ENCODE measurements around the gene BRINP3. TPM values are rescaled to one million over a fixed set of nuclear protein-coding genes. Genes with fewer than 3 reads are reported as not detected.

BRINP3 gene
- total RNA-seq, 4 donors from 2014 or later: 0.19 TPM; not detected in 3

DNA sequence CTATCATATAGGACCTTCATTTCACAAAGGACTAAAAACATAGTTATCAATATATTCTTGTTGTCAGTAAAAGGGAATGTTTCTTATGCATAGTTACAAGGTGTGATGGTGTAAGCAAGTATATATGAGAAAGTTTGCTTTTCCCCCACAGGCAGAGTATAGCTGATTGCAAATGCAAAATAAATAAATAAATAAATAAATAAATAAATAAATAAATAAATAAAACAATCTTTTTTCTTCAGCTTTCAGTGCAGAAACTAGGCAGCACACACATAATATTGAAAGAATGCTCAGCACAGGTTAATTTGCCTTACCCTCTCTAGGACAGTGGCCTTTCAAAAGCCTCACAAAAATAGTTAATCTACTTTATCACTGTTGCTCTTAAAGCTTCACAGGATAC is 138.8 kb downstream of the BRINP3 start:
- TF ChIP-seq, protein P1, sequence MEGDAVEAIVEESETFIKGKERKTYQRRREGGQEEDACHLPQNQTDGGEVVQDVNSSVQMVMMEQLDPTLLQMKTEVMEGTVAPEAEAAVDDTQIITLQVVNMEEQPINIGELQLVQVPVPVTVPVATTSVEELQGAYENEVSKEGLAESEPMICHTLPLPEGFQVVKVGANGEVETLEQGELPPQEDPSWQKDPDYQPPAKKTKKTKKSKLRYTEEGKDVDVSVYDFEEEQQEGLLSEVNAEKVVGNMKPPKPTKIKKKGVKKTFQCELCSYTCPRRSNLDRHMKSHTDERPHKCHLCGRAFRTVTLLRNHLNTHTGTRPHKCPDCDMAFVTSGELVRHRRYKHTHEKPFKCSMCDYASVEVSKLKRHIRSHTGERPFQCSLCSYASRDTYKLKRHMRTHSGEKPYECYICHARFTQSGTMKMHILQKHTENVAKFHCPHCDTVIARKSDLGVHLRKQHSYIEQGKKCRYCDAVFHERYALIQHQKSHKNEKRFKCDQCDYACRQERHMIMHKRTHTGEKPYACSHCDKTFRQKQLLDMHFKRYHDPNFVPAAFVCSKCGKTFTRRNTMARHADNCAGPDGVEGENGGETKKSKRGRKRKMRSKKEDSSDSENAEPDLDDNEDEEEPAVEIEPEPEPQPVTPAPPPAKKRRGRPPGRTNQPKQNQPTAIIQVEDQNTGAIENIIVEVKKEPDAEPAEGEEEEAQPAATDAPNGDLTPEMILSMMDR (IDR thresholded peaks at IDR 0.05): no peak
- DNase-seq (ENCODE audit: low spot score) (no peak), ATAC-seq (ENCODE audit: low FRiP score) (no peak)

DNA sequence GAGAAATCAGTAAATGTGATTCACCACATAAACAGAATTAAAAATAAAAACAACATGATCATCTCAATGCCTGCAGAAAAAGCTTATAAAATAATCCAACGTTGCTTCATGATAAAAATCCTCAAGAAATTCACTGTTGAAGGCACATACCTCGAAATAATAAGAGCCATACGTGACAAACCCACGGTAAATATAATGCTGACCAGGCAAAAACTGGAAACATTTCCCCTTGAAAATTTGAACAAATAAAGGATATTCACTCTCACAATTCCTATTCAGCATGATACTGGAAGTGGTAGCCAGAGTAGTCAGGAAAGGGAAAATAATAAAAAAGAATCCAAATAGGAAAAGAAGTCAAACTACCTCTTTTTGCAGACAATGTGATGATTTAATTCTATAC is 148.8 kb downstream of the BRINP3 start:
- ATAC-seq (ENCODE audit: low FRiP score) (no peak), DNase-seq (ENCODE audit: low spot score) (no peak)
- TF ChIP-seq, protein P1 (IDR thresholded peaks at IDR 0.05): no peak

DNA sequence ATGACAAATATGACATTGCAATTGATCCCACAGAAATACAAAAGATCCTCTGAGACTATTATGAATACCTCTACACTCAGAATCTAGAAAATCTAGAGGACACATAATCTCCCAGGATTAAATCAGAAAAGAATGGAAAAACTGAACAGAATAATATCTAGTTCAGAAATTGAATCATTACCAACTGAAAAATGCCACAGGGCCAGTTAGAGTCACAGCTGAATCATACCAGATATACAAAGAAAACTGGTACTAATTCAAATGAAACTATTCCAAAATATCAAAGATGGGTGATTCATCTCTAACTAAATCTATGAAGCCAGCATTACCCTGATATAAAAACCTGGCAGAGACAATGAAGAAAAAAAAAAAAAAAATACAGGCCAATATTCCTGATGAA is 149.3 kb downstream of the BRINP3 start:
- ATAC-seq (ENCODE audit: low FRiP score) (no peak), DNase-seq (ENCODE audit: low spot score) (no peak)
- TF ChIP-seq, protein P1 (IDR thresholded peaks at IDR 0.05): no peak

DNA sequence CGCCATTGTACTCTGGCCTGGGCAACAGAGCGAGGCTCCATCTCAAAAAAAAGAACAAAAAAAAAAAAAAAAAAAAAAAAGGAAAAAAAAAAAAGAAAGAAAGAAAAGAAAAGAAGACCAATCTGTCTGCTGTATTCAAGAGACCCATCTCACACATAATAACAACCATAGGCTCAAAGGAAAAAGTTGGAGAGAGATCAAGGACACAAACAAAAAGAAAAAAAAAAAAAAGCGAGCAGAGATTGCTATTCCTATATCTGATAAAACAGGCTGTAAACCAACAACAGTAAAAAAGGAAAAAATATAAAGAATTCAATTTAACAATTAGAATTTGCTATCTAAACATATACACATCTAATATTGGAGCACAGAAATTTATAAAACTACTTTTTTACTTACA is 150.4 kb downstream of the BRINP3 start:
- DNase-seq (ENCODE audit: low spot score): no peak
- TF ChIP-seq, protein P1 (IDR thresholded peaks at IDR 0.05): no peak
- ATAC-seq (ENCODE audit: low FRiP score): no peak

DNA sequence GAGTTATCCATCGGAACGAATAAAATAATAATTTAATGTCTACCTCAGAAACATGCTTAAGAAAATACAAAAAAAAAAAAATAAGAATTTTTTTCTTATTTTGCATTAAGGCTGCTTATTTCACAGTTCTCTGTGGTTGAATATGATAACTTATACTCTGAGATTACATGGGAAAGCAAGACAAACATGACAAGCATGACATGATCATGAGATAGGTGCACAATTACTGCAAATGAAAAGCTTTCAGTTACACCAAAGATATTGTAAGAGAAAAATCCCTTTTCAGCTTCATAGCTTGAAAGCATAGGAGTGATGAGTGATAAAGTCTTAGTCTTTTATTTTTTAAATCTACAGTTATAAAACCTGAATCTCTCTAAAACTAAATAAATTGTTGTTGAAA is 154.1 kb downstream of the BRINP3 start:
- no peak for DNase-seq (ENCODE audit: low spot score)
- ATAC-seq (ENCODE audit: low FRiP score): no peak
- TF ChIP-seq, protein P1 (IDR thresholded peaks at IDR 0.05): no peak

DNA sequence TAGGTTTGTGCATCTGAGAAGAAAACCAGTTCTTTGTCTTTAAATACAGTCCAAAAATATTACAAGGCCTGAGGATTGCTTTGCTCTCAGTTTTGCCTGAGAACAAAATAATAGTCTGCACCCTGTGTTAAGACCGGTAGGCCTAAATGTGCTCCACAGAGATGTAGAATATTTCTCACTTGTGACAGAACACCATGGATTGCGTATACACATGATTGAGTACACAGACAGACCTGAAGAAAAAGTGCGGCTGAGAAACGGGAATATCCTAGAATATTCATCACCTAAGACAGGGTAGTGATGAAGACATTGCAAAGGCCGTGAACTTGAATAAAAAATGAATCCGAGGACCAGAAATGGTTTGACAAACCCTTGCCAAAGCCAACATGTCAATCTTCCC is 155.4 kb downstream of the BRINP3 start:
- no peak for ATAC-seq (ENCODE audit: low FRiP score)
- DNase-seq (ENCODE audit: low spot score): no peak
- TF ChIP-seq, protein P1 (IDR thresholded peaks at IDR 0.05): no peak

DNA sequence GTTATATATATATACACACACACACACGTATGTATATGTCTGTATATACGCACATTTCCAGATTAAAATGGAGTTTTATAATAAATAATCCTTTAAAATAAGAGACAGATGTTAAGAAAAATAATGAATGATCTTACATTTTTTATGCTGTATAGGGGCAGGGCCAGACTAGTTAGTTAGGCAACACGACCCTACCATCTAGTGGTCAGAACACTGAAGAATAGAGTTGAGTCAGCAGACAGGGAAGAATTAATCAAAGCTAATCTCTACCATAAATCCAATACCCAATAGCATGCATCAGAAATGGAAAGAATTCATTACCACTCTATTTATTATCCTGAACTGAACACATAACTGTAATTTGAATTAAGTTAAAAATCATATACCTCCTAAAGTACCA is 156.7 kb downstream of the BRINP3 start:
- DNase-seq (ENCODE audit: low spot score) (no peak), ATAC-seq (ENCODE audit: low FRiP score) (no peak)
- TF ChIP-seq, protein P1 (IDR thresholded peaks at IDR 0.05): no peak
